ENCODE data around the gene EIPR1.

Gene EIPR1

GRCh38 chr2:3246928-3247714 lies 130.5 kb downstream of the EIPR1 start:
- TF ChIP-seq CTCF (conservative IDR thresholded peaks at IDR 0.05) (no peak), ZFX (IDR thresholded peaks at IDR 0.05) (no peak)
- no peak overlapping the region for H3K27ac ChIP-seq

- no peak overlapping the region for H3K27ac ChIP-seq
- TF ChIP-seq ZFX (IDR thresholded peaks at IDR 0.05) = no peak
- no peak for TF ChIP-seq CTCF (conservative IDR thresholded peaks at IDR 0.05)
Measured at GRCh38 chr2:3246406-3246805, 131.2 kb downstream of the EIPR1 start.

- H3K27ac ChIP-seq = no peak overlapping the region
- TF ChIP-seq CTCF (conservative IDR thresholded peaks at IDR 0.05) (no peak; the same call in 1 of the 2 replicates), ZFX (IDR thresholded peaks at IDR 0.05) (no peak)
Measured at GRCh38 chr2:3244486-3244885, 133.1 kb downstream of the EIPR1 start.

GRCh38 chr2:3243804-3244203 lies 133.8 kb downstream of the EIPR1 start:
- TF ChIP-seq ZFX (IDR thresholded peaks at IDR 0.05) = no peak
- no peak for TF ChIP-seq CTCF (conservative IDR thresholded peaks at IDR 0.05)

DNA sequence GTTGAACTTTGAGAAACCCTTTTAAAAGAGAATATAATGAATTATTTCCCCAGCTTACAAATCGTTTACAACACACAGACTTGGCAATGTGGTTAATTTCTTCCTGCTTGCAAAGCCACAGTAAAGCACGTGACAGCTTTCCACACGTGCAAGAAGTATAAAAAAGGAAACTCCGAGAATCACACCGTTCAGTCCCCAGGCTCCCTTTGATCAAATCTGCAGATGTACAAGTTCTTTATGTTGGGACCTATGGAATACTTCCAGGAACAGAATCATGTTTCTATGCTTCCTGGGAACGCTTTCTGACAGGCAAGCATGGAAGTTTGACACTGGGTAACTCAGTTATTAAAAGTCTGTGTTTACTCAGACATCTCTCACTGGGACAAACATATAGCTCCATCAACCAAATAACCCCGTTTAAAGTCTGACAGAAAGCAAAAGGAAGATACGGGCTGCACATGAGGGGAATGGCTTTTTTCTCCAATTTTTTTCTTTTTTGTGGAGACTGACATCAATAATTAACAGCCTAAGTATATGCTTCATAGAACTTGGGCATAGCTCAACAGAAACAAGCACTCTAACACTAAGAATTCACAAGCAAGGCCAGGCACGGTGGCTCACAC lies 134.8 kb downstream of the EIPR1 start:
- TF ChIP-seq CTCF (conservative IDR thresholded peaks at IDR 0.05) = no peak
- no peak for TF ChIP-seq ZFX (IDR thresholded peaks at IDR 0.05)
- no peak overlapping the region for H3K27ac ChIP-seq

More at GRCh38 chr2:3243804-3244203, 133.8 kb downstream of the EIPR1 start:
- no peak overlapping the region for H3K27ac ChIP-seq

GRCh38 chr2:3241971-3242746 lies 135.5 kb downstream of the EIPR1 start:
- no peak overlapping the region for H3K27ac ChIP-seq
- no peak for TF ChIP-seq ZFX (IDR thresholded peaks at IDR 0.05)
- no peak for TF ChIP-seq CTCF (conservative IDR thresholded peaks at IDR 0.05)
